SK-N-SH (cell line): ENCODE measurements around the gene CBFA2T2. TPM values are rescaled to one million over a fixed set of nuclear protein-coding genes. Genes with fewer than 3 reads are reported as not detected.

Source experiments
- CTCF ChIA-PET: fragments of 300-600, 350-600 bp; formaldehyde crosslinking; extraction: SDS; loops from one replicate; lab custom pipeline; 2021; lab: Yijun Ruan, JAX
- POLR2A ChIA-PET: fragments of 350-600 bp; sonication (Branson Sonifier 250); formaldehyde crosslinking; extraction: SDS; loops from one replicate; lab custom pipeline; 2020; ENCODE audit warnings: antibody characterized with exemption, inconsistent platforms; lab: Yijun Ruan, JAX
- DNase-seq: peaks from one replicate; pipeline ENCODE4 v3.0.0; 2012
- H2AFZ ChIP-seq: fragments of 200-600 bp; sonication (generic); 2 replicates; pipeline ENCODE4 v1.8.1; 2016; ENCODE audit warnings: antibody characterized with exemption, mild to moderate bottlenecking, low read depth
- H3F3A ChIP-seq: fragments of 200-600 bp; sonication (generic); replicated peaks from 2 replicates; pipeline ENCODE3; 2016; ENCODE audit warnings: antibody characterized with exemption, mild to moderate bottlenecking; ENCODE audit not compliant: insufficient read depth
- H3K27ac ChIP-seq, 2 experiments: fragments of 200-500 bp in 1 of 2; fragments of 200-600 bp in 1 of 2; sonication (Bioruptor generic) in 1 of 2; sonication (generic), shearing (Covaris generic) in 1 of 2; 2 replicates each; pipeline versions ENCODE4 v1.5.1 to v1.6.1; 2014 to 2016; ENCODE audit warnings: low read depth in 2 of 2, inconsistent platforms in 1 of 2, low read length in 1 of 2, mild to moderate bottlenecking in 1 of 2, mixed read lengths in 1 of 2
- H3K27me3 ChIP-seq: fragments of 200-600 bp; sonication (generic), shearing (Covaris generic); 2 replicates; pipeline ENCODE4 v1.6.1; 2016; ENCODE audit warnings: mixed run types; ENCODE audit not compliant: insufficient read depth
- H3K36me3 ChIP-seq, 2 experiments: fragments of 200-500 bp in 1 of 2; fragments of 200-600 bp in 1 of 2; sonication (Bioruptor generic) in 1 of 2; sonication (generic) in 1 of 2; replicated peaks in 1 of 2; 2 replicates each; pipeline versions ENCODE3 to v1.5.1; 2014 to 2016; ENCODE audit warnings: low read length in 1 of 2, mild to moderate bottlenecking in 1 of 2; ENCODE audit not compliant: insufficient read depth in 2 of 2, control insufficient read depth in 1 of 2
- H3K4me1 ChIP-seq, 2 experiments: fragments of 200-500 bp in 1 of 2; fragments of 200-600 bp in 1 of 2; sonication (Bioruptor generic) in 1 of 2; sonication (generic), shearing (Covaris generic) in 1 of 2; 2 replicates each; pipeline versions ENCODE4 v1.5.1 to v1.6.1; 2014 to 2016; ENCODE audit warnings: low read depth in 1 of 2, low read length in 1 of 2, mixed run types in 1 of 2; ENCODE audit not compliant: insufficient read depth in 2 of 2, control insufficient read depth in 1 of 2
- H3K4me2 ChIP-seq: fragments of 200-600 bp; sonication (generic), shearing (Covaris generic); 2 replicates; pipeline ENCODE4 v1.6.1; 2017; ENCODE audit warnings: mixed run types
- H3K4me3 ChIP-seq, 2 experiments: fragments of 200-500 bp in 1 of 2; fragments of 200-600 bp in 1 of 2; sonication (Bioruptor generic) in 1 of 2; sonication (generic), shearing (Covaris generic) in 1 of 2; 2 replicates each; pipeline versions ENCODE4 v1.5.1 to v1.8.1; 2014 to 2016; ENCODE audit warnings: low read depth in 2 of 2, inconsistent platforms in 1 of 2, low read length in 1 of 2, mild to moderate bottlenecking in 1 of 2, mixed read lengths in 1 of 2, moderate library complexity in 1 of 2
- H3K79me2 ChIP-seq: fragments of 200-600 bp; sonication (generic); 2 replicates; pipeline ENCODE4 v1.8.1; 2017; ENCODE audit warnings: mild to moderate bottlenecking; ENCODE audit not compliant: insufficient read depth
- H3K9ac ChIP-seq: fragments of 200-600 bp; sonication (generic); 2 replicates; pipeline ENCODE4 v1.6.1; 2017; ENCODE audit warnings: mixed run types
- H3K9me2 ChIP-seq: fragments of 200-600 bp; sonication (generic); 2 replicates; pipeline ENCODE4 v1.6.1; 2017; ENCODE audit warnings: mixed run types
- H3K9me3 ChIP-seq: fragments of 200-600 bp; sonication (generic); 2 replicates; pipeline ENCODE4 v1.6.1; 2017; ENCODE audit warnings: mixed run types, mild to moderate bottlenecking, moderate library complexity
- H4K20me1 ChIP-seq: fragments of 200-600 bp; sonication (generic); 2 replicates; pipeline ENCODE4 v1.6.1; 2017; ENCODE audit warnings: mild to moderate bottlenecking, mixed run types; ENCODE audit not compliant: insufficient read depth
- CHD2 ChIP-seq: fragments of 150-350 bp; IDR thresholded peaks from 2 replicates; pipeline ENCODE4 v1.6.1; 2018; ENCODE audit warnings: low read length; ENCODE audit not compliant: partially characterized antibody
- EP300 ChIP-seq, 2 experiments: IDR thresholded peaks; 2 replicates each; pipeline versions ENCODE4 v1.4.0 to v1.6.1; 2012; ENCODE audit warnings: borderline replicate concordance in 1 of 2, low read depth in 1 of 2, low read length in 1 of 2
- FOSL2 ChIP-seq: IDR thresholded peaks from 2 replicates; pipeline ENCODE4 v1.4.0; 2012; ENCODE audit warnings: low read depth, mild to moderate bottlenecking, moderate library complexity, borderline replicate concordance
- FOXJ3 ChIP-seq: sonication (generic); formaldehyde crosslinking; IDR thresholded peaks from 2 replicates; pipeline ENCODE4 v1.5.1; 2020; ENCODE audit warnings: mild to moderate bottlenecking, missing genetic modification reagents
- GATA2 ChIP-seq: sonication (generic); formaldehyde crosslinking; IDR thresholded peaks from 2 replicates; pipeline ENCODE4 v1.5.0; 2020; ENCODE audit warnings: mild to moderate bottlenecking, missing genetic modification reagents
- MXI1 ChIP-seq: IDR thresholded peaks from 2 replicates; pipeline ENCODE4 v1.6.1; 2012; ENCODE audit warnings: mild to moderate bottlenecking, low read depth, low read length, improper control_type of control experiment
- POLR2AphosphoS5 ChIP-seq: IDR thresholded peaks from 2 replicates; pipeline ENCODE4 v1.6.1; 2012; ENCODE audit warnings: low read depth, low read length
- RAD21 ChIP-seq: IDR thresholded peaks from 2 replicates; pipeline ENCODE4 v1.6.1; 2012; ENCODE audit warnings: mild to moderate bottlenecking, low read length
- RFX5 ChIP-seq: IDR thresholded peaks from 2 replicates; pipeline ENCODE4 v1.6.1; 2012; ENCODE audit warnings: mild to moderate bottlenecking, improper control_type of control experiment, low read length
- RXRA ChIP-seq: IDR thresholded peaks from 2 replicates; pipeline ENCODE4 v1.4.0; 2012; ENCODE audit warnings: low read depth, mild to moderate bottlenecking, borderline replicate concordance
- TCF12 ChIP-seq: IDR thresholded peaks from 2 replicates; pipeline ENCODE4 v1.4.0; 2012
- WGBS: methylation state at CpG from one replicate; pipeline ENCODE4 v1.1.6; 2017; ENCODE audit warnings: low lambda C conversion rate; 5-methylcytosine and 5-hydroxymethylcytosine counted together
- polyA plus RNA-seq, 3 experiments: library from polyadenylated mRNA; depleted of rRNA; stranded (reverse); fragments of >200 nt; gene quantifications; 2 replicates each; pipeline ENCODE4 v1.2.3, GENCODE V29; 2012
- TF ChIP-seq, protein P1 (sequence below): fragments of 150-350 bp; IDR thresholded peaks from 2 replicates; pipeline ENCODE4 v1.6.1; 2016; ENCODE audit warnings: mild to moderate bottlenecking, low read depth, low read length
- TF ChIP-seq, protein P2 (sequence below): fragments of 200-600 bp; sonication (generic); IDR thresholded peaks from 2 replicates; pipeline ENCODE4 v1.6.1; 2017; ENCODE audit warnings: antibody characterized with exemption, mild to moderate bottlenecking, moderate library complexity
- TF ChIP-seq, protein P3 (sequence below): fragments of 150-350 bp; IDR thresholded peaks from 2 replicates; pipeline ENCODE4 v1.6.1; 2017; ENCODE audit warnings: antibody characterized with exemption, low read length, low read depth, borderline replicate concordance

The CBFA2T2 gene
- polyA plus RNA-seq, 1 of the 3 experiments (the other 2 are of a cell fraction): 11.0 TPM

DNA sequence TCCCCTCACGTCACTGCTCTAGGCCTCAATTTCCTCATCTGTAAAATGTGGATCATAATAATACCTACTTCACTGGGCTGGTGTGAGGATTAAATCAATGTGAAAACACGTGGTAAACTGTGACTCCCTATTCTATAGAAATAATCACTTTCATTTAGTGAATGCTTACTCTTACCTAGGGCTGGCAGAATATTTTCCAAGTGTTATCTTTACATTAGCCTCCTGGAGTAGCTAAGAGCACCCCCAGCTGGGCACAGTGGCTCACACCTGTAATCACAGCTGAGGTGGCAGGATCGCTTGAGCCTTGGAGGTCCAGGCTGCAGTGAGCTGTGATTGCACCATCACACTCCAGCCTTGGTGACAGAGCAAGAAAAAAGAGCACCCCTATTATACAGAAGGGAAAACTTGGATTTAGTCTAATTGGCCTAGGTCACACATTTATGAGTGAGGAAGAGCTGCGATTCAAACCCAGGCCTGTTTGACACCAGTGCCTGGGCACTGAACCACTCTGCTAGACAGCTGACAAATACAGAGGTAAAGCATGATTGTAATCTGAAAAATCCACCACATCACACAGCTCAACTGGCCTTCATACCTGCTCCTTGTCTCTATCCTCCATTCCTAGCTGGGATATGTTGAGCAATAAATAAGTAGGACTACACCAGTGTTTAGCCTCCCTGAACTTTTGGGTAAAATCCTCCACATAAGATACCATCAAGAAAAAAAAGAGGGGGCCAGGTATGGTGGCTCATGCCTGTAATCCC is 44.9 kb upstream of the CBFA2T2 start:
- Histone ChIP-seq H3K9me3 (no peaks in the 10 kb centered on the region), H3K9ac (no peak overlapping the region), H3K4me2 (peak overlapping the region; percentile 92; the same call in 1 of the 2 replicates), H3K36me3 (no peaks in the 10 kb centered on the region), H3K79me2 (no peaks in the 10 kb centered on the region)
- POLR2A ChIA-PET: interaction anchor here (1.3 kb wide), 1 partner anchor 44 kb away, joined by 5 read pairs; the partner anchor contains the start of gene CDK5RAP1
- WGBS: 89% methylated on average over 4 of the region's 4 CpGs
- TF ChIP-seq RAD21: peak; percentile 39; the same call in 1 of the 2 replicates
- no peak for TF ChIP-seq TCF12
- TF ChIP-seq CHD2: no peak
- TF ChIP-seq RXRA: no peak
- no peak for TF ChIP-seq MXI1
- TF ChIP-seq FOSL2: no peak
- TF ChIP-seq, protein P1, sequence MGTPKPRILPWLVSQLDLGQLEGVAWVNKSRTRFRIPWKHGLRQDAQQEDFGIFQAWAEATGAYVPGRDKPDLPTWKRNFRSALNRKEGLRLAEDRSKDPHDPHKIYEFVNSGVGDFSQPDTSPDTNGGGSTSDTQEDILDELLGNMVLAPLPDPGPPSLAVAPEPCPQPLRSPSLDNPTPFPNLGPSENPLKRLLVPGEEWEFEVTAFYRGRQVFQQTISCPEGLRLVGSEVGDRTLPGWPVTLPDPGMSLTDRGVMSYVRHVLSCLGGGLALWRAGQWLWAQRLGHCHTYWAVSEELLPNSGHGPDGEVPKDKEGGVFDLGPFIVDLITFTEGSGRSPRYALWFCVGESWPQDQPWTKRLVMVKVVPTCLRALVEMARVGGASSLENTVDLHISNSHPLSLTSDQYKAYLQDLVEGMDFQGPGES: no peak
- no peak for TF ChIP-seq FOXJ3
- TF ChIP-seq RFX5: no peak
- TF ChIP-seq POLR2AphosphoS5: no peak
- no peak for TF ChIP-seq EP300 (IDR thresholded peaks at IDR 0.05; ENCODE audit: borderline replicate concordance in 1 of 2, low read depth in 1 of 2, low read length in 1 of 2)
- TF ChIP-seq GATA2 (CRISPR knock-in tag): no peak
- TF ChIP-seq, protein P2, sequence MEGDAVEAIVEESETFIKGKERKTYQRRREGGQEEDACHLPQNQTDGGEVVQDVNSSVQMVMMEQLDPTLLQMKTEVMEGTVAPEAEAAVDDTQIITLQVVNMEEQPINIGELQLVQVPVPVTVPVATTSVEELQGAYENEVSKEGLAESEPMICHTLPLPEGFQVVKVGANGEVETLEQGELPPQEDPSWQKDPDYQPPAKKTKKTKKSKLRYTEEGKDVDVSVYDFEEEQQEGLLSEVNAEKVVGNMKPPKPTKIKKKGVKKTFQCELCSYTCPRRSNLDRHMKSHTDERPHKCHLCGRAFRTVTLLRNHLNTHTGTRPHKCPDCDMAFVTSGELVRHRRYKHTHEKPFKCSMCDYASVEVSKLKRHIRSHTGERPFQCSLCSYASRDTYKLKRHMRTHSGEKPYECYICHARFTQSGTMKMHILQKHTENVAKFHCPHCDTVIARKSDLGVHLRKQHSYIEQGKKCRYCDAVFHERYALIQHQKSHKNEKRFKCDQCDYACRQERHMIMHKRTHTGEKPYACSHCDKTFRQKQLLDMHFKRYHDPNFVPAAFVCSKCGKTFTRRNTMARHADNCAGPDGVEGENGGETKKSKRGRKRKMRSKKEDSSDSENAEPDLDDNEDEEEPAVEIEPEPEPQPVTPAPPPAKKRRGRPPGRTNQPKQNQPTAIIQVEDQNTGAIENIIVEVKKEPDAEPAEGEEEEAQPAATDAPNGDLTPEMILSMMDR: peak; percentile 27; the same call in 1 of the 2 replicates
- TF ChIP-seq, protein P3, sequence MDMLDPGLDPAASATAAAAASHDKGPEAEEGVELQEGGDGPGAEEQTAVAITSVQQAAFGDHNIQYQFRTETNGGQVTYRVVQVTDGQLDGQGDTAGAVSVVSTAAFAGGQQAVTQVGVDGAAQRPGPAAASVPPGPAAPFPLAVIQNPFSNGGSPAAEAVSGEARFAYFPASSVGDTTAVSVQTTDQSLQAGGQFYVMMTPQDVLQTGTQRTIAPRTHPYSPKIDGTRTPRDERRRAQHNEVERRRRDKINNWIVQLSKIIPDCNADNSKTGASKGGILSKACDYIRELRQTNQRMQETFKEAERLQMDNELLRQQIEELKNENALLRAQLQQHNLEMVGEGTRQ: no peak
- TF ChIP-seq, all 33 proteins: peak for 2
- DNase-seq: no peak
- CTCF ChIA-PET: interaction anchor here (1.1 to 2.3 kb wide), 6 partner anchors 12 to 223 kb away, joined by 3 to 12 read pairs (median 6); partner anchors contain the start of gene CDK5RAP1
- Histone ChIP-seq H3K4me3 (peak overlapping the region in 1 of 2 experiments; percentile 60; a peak in 1 of 4 replicates), H3K27ac (no peak overlapping the region), H4K20me1 (no peaks in the 10 kb centered on the region), H3K9me2 (no peaks in the 10 kb centered on the region), H3F3A (peaks cover 4% of the 10 kb centered on the region), H3K4me1 (peaks cover 0 to 13% of the 10 kb centered on the region in 2 experiments; a peak in 1 of 4 replicates), H2AFZ (no peak overlapping the region), H3K27me3 (no peaks in the 10 kb centered on the region)
